Measurements from ENCODE around the gene GOLM1. TPM values are rescaled to one million over a fixed set of nuclear protein-coding genes. Genes with fewer than 3 reads are reported as not detected.
"Not testable (repeated sequence)": the region's sequence is repeated elsewhere in the genome, so short reads cannot be mapped to it uniquely, and the experiment has no call there.

GOLM1 gene
- polyA plus RNA-seq, 1 donor from 2014 or later = 1.5 TPM

DNA sequence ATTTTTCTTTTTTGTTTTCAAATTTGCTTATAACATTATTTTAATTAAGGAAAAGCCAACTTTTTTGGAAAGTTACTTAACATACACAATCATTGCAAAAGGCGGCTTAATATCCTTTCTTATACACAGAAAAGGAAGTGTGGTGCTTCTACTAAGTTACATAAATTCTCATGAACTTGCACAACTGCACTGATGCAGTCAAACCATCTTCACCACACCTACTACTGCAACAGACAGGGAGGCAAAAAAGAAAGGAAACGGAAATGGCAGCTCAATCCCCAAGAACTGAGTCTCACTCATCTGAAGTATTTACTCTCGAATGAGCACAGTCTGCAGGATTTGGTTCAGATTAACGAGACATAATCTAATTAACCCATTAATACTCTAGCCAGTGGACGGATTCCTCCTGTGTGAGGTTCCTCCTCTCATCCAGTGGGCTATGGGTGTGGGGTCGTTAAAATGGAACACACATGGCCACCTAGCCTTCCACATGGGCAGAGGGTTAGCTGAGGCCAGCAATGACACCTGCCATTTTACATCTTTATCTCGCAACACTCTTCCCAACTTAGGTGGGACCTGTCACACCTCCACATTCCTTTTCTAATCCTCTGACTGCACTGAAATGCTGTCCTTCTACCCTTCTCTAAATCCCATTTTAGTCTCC, 30.0 kb downstream of the GOLM1 start:
- no peaks in the 10 kb centered on the region for H3K36me3 Mint-ChIP-seq
- no peaks in the 10 kb centered on the region for H3K4me1 Mint-ChIP-seq
- H3K9me3 Mint-ChIP-seq = no peaks in the 10 kb centered on the region
- no peaks in the 10 kb centered on the region for H3K27me3 Mint-ChIP-seq
- no peak overlapping the region for H3K4me3 Mint-ChIP-seq
- H3K27ac Mint-ChIP-seq = no peak overlapping the region

DNA sequence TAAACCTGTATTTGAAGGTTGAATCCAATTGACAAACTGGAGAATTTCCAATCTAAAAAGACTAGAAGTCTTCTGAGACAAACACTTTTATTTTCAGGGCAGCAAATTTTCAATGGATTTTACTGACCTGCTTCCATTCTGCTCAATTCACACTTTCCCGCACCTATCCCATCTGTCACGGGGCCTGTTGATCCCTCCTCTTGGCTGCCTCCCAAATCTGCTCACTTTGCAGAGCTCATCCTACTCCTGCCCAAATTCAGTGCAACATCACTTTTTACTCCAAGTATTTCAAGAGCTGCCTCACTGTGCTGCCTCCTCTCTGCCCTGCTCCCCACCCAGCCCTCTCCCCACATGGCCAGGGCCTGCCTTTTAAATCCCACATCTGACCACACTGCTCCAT, 35.1 kb downstream of the GOLM1 start:
- Mint-ChIP-seq H3K4me1 (no peaks in the 10 kb centered on the region), H3K27me3 (no peaks in the 10 kb centered on the region), H3K4me3 (no peak overlapping the region), H3K27ac (no peak overlapping the region), H3K9me3 (no peaks in the 10 kb centered on the region), H3K36me3 (peaks cover 2% of the 10 kb centered on the region)

DNA sequence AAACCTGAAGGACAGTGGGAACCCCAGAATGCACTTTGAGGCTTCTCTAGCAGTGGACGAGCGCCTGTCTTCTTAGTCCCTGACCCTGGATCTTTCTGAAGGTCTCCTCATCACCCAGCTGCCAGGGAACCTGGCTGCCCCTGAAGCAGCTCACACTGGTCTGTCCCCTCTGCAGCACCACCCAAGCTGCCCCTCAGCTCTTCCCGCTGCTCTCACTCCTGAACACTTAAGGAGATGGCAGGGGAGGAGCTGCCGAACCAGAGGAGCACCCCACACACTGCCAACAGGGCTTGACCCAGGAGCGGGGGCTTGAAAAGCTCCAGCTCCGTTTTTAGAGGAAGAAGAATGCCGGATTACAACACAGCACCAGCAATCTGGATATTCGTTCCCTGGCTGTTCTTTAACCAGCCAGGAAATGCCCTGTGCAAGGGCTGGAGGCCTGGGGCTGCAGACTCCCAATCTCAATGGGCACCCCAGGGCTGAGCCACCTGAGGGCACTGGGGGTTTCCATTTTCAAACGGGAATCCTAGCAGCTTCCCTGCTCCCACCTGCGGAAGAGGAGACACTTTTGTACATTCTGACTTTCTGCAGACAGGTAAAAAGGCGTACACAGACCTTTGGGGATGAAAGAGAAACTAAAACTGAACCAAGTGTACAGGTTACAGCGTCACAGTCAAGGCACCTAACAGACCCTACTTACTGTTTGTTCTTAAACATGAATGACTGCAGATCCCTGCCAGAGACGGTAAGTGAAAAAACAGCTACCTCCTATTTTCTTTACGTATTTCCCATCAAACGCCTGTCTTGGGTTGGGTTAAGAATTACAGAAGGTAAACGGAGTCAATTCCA, 36.3 kb downstream of the GOLM1 start:
- Mint-ChIP-seq H3K4me3 (no peak overlapping the region), H3K27me3 (peaks cover 3% of the 10 kb centered on the region), H3K4me1 (no peaks in the 10 kb centered on the region), H3K9me3 (no peaks in the 10 kb centered on the region), H3K36me3 (peaks cover 3% of the 10 kb centered on the region), H3K27ac (no peak overlapping the region)

DNA sequence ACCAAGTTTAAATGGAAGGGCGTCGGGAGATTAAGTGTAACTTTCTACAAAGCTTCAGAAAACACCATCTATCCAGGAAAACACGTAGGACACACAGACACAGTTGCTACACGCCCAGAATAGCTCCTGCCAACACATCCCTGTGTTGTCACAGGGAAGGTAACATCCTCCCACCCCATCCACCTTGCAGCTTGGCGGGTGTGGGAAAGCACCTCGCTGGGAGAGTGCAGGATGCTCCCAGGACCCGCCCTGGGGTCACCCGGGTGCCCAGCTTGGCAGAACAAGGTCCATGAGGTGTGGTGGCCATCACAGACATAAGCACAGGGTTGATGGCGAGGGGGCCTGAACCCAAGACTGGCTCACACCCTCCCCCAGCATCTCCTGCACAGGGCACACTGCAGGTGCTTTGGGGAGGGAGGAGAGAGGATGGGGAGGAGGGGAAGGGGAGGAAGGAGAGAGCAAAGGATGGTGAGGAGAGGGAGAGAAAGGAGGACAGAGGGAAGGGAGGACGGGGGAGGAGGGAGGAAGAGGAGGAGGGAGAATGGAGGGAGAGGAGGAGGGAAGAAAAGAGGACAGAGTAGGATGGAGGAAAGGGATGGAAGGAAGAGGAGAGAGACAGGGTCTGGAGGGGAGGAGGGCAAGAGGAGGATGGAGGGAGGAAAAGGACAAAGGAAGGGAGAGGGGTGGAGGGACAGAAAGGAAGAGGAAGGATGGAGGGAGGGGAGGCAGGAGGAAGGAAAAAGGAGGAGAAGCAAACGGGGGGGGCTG, 37.2 kb downstream of the GOLM1 start:
- H3K27ac Mint-ChIP-seq = peak overlapping the region in 1 of 3 donors; percentile 36

DNA sequence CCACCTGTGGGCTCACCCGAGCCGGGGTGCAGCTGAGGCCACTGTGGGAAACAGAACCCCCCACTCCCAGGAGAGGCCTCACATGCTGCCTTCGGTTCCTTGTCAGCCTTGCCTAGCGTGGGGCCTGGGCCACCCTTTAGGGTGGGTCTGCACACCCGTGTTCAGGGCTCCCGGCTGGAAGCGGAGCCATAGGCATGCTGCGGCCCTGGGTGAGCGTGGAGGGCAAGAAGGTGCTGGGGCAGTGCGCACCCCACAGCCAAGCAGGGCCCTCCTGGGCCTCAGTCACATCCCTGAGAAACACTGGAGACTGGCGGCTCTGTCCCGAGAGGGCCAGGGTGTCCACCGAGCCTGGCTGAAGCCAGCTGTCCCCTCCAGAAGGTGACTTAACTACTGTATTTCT, 41.9 kb downstream of the GOLM1 start:
- peaks cover 4% of the 10 kb centered on the region for H3K36me3 Mint-ChIP-seq
- no peaks in the 10 kb centered on the region for H3K9me3 Mint-ChIP-seq
- H3K27me3 Mint-ChIP-seq = peaks cover 4% of the 10 kb centered on the region
- H3K4me1 Mint-ChIP-seq = no peaks in the 10 kb centered on the region
- no peak overlapping the region for H3K4me3 Mint-ChIP-seq
- H3K27ac Mint-ChIP-seq = no peak overlapping the region

More for the DNA sequence above, 37.2 kb downstream of the GOLM1 start:
- peaks cover 4% of the 10 kb centered on the region for H3K27me3 Mint-ChIP-seq
- peaks cover 3% of the 10 kb centered on the region for H3K36me3 Mint-ChIP-seq
- no peak overlapping the region for H3K4me3 Mint-ChIP-seq
- H3K9me3 Mint-ChIP-seq = no peaks in the 10 kb centered on the region
- H3K4me1 Mint-ChIP-seq = no peaks in the 10 kb centered on the region

DNA sequence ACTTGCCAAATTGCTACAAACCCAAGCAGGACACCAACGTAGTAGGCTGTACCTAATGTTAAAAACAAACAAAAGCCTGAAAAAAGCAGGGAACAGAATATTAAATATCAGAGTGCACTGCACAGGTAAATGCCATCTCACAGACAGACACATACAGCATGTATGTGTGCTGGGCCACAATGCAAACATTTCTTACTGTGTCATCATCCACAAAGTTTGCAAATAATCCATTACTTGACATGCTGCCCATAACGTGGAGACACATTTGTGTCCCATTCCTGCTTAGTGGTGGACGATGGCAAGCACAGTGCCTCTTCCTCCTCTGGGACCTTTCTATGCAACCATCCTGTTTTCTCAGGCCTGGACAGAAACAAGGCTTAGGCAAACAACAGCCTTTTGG, 44.7 kb downstream of the GOLM1 start:
- Mint-ChIP-seq H3K4me3 (no peak overlapping the region), H3K27ac (no peak overlapping the region), H3K4me1 (no peaks in the 10 kb centered on the region), H3K27me3 (peaks cover 4% of the 10 kb centered on the region), H3K36me3 (peaks cover 4% of the 10 kb centered on the region), H3K9me3 (no peaks in the 10 kb centered on the region)

DNA sequence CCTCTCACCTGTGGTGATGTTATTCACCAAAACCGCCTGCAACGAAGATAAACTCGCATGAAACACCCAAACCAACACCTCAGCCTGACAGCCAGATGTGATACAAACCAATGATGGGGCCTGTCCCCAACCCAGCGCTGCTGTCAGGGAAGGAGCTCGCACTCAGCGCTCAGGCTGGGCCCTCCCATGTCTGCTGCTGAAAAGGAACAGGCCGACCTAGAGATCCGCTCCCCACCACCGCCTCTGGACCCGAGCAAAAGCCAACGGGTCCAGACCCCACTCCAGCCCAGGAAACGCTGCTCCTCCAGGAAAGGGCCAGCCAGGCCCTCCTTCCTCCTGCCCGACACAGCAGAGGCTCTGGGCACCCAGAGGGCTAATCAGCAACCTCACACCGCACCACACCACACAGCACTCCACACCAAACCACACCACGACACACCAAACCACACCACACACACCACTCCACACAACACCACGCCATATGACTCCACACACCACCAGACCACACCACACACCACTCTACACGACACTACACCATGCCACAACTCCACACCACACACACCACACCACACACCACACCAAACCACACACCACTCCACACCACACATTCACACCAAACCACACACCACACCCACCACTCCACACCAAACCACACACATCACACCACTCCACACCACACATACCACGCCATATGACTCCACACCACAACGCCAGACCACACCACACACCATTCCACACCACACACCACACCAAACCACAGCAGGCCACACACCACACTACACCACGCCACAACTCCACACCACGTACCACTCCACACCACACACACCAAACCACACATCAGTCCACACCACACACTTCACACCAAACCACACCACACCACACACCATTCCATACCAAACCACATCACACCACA, 46.5 kb downstream of the GOLM1 start:
- Mint-ChIP-seq H3K4me3 (no peak overlapping the region), H3K9me3 (peaks cover 0 to 2% (median 0%) of the 10 kb centered on the region in 3 donors), H3K27ac (no peak overlapping the region), H3K27me3 (no peaks in the 10 kb centered on the region), H3K36me3 (peaks cover 1% of the 10 kb centered on the region), H3K4me1 (no peaks in the 10 kb centered on the region)

DNA sequence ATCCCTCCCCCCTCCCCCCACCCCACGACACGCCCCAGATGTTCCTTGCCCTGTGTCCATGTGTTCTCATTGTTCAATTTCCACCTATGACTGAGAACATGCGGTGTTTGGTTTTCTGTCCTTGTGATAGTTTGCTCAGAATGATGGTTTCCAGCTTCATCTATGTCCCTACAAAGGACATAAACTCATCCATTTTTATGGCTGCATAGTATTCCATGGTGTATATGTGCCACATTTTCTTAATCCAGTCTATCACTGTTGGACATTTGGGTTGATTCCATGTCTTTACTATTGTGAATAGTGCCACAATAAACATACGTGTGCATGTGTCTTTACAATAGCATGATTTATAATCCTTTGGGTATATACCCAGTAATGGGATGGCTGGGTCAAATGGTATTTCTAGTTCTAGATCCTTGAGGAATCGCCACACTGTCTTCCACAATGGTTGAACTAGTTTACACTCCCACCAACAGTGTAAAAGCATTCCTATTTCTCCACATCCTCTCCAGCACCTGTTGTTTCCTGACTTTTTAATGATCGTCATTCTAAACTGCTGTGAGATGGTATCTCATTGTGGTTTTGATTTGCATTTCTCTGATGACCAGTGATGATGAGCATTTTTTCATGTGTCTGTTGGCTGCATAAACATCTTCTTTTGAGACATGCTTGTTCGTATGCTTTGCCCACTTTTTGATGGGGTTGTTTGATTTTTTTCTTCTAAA, 51.2 kb downstream of the GOLM1 start:
- H3K4me1 Mint-ChIP-seq, H3K27ac Mint-ChIP-seq, H3K27me3 Mint-ChIP-seq: not testable (repeated sequence)

DNA sequence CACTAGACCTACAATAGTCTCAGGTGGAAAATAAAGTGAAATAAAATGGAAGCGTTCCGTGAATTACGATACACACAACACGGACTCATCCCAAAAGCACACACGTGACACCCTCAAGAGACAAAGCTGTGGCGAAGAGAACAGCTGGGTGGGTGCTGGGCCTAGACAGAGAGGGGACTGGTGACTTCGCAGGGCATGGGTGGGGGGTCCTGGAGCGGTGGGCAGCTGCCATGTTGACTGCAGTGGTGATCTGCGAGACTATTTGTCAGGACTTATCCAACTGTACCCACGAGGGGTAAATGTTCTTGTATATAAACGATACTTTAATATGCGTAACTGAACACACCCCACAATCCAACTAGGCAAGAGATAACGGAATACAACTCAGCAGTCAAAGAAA, 52.0 kb downstream of the GOLM1 start:
- H3K36me3 Mint-ChIP-seq = no peaks in the 10 kb centered on the region
- no peaks in the 10 kb centered on the region for H3K27me3 Mint-ChIP-seq
- H3K27ac Mint-ChIP-seq = no peak overlapping the region
- peaks cover 0 to 2% (median 0%) of the 10 kb centered on the region in 3 donors for H3K9me3 Mint-ChIP-seq
- no peak overlapping the region for H3K4me3 Mint-ChIP-seq
- H3K4me1 Mint-ChIP-seq = no peaks in the 10 kb centered on the region

More for the DNA sequence above, 51.2 kb downstream of the GOLM1 start:
- H3K4me3 Mint-ChIP-seq, H3K36me3 Mint-ChIP-seq, H3K9me3 Mint-ChIP-seq: not testable (repeated sequence)

DNA sequence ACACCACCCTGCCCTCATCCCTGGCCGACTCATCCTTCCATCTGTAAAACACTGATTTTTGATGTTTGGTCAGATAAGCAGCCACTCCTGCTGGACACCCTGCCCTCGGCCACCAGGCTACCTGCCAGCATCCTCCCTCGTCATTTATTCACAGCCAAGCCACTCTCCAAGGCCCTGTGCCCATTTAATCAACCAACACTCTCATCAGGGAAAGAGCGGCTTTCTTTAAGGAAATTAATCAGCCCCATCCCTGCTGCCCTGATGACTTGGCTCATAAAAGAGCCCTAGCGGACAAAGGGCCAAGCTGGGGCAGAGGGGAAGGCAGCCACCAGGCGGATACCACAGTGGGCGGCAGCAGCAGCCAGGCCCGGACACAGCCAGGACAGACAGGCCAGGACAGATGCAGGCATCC, 52.4 kb downstream of the GOLM1 start:
- Mint-ChIP-seq H3K27me3 (no peaks in the 10 kb centered on the region), H3K9me3 (peaks cover 0 to 2% (median 0%) of the 10 kb centered on the region in 3 donors), H3K4me3 (no peak overlapping the region), H3K36me3 (no peaks in the 10 kb centered on the region), H3K4me1 (no peaks in the 10 kb centered on the region), H3K27ac (no peak overlapping the region)

DNA sequence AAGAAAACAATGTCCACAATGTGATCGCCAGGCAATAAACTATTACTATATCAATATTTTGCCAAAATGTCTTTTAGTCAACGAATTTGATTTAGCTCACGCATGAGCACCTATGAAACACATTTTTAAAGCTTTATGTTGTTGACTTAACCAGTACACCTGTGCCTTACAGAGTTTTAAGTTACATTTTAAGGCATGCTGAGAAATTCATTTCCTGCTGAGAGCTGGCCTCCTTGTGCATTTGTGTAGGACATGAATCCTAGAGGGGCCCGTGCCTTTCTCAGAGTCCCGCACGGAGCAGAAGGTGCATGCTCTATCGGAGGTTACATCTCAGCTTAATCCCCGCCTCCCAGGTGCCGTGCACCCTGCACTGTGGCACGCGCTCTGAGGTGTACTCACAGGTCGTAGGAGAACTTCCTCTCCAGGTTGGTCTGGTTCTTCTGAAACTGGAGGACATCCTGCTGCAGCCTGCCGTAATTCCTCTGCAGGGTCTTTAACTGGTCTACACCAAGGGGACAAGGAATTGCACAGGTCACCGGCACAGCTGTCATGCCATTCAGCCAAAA, 53.2 kb downstream of the GOLM1 start:
- H3K27ac Mint-ChIP-seq = no peak overlapping the region
- H3K36me3 Mint-ChIP-seq = no peaks in the 10 kb centered on the region
- peaks cover 0 to 2% (median 0%) of the 10 kb centered on the region in 3 donors for H3K9me3 Mint-ChIP-seq
- H3K27me3 Mint-ChIP-seq = no peaks in the 10 kb centered on the region
- no peak overlapping the region for H3K4me3 Mint-ChIP-seq
- no peaks in the 10 kb centered on the region for H3K4me1 Mint-ChIP-seq

DNA sequence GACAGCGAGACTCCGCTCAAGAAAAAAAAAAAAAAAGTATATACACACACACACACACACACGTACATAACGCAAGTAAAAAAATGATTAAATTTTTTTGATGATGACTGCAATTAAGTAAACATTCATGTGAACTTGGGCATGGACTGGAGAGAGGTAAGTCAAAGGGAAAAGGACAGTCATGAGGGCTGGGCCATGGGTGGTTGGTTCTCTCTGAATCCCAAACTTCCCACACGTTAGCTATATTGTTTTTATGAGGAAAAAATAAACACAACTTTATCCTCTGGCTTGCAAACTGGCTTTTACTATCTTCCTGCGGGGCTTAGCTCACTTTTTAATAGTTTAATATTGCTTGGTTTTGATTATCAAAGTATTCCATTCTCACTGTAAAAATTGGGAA, 53.7 kb downstream of the GOLM1 start:
- H3K4me3 Mint-ChIP-seq = no peak overlapping the region

DNA sequence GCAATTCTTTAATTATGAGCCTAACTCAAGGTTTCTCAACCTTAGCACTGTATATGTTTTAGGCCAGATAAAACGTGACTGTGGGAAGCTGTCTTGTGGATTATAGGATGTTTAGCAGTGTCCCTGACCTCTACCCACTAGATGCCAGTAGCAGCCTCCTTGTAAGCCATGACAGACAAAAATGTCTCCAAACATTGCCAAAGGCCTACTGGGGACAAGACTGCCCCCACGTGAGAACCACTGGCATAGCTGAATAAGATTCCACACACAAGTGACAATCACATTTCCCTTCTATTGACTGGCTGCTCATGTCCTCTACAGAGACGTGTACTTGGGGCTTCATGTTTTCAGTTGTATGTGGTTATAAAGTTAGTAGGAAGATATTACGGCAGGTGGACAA, 55.4 kb downstream of the GOLM1 start:
- H3K4me1 Mint-ChIP-seq = no peaks in the 10 kb centered on the region
- no peak overlapping the region for H3K4me3 Mint-ChIP-seq
- no peak overlapping the region for H3K27ac Mint-ChIP-seq
- H3K36me3 Mint-ChIP-seq = no peaks in the 10 kb centered on the region
- H3K9me3 Mint-ChIP-seq = peaks cover 0 to 3% (median 0%) of the 10 kb centered on the region in 3 donors
- no peaks in the 10 kb centered on the region for H3K27me3 Mint-ChIP-seq

More for the DNA sequence above, 53.7 kb downstream of the GOLM1 start:
- Mint-ChIP-seq H3K9me3 (peaks cover 0 to 2% (median 0%) of the 10 kb centered on the region in 3 donors), H3K27ac (no peak overlapping the region), H3K27me3 (no peaks in the 10 kb centered on the region), H3K36me3 (no peaks in the 10 kb centered on the region), H3K4me1 (no peaks in the 10 kb centered on the region)

DNA sequence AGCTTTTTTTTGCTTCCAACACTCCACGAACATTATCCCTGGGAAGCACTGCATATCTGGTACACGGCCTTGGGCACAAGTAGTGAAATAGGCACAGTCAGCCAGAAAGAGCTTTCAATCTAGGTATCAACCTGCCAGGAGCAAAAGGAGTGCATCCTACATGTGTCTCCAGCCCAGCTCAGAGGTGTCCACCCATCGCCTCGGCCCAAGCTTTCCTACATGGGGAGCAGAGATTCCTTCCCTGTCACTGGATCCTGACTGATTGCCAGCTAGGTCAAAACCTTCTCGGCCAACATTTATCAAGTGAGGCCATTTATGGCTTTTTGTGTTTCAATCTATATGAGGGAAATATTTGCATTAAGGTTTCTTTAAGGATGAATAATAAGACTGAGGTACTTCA, 55.8 kb downstream of the GOLM1 start:
- Mint-ChIP-seq H3K4me1 (no peaks in the 10 kb centered on the region), H3K27me3 (no peaks in the 10 kb centered on the region), H3K4me3 (no peak overlapping the region), H3K36me3 (no peaks in the 10 kb centered on the region), H3K27ac (no peak overlapping the region), H3K9me3 (peaks cover 0 to 3% (median 0%) of the 10 kb centered on the region in 3 donors)

All from IgD-negative memory B cell (primary cell).